Kidney (tissue), 14 donors: Measurements from ENCODE around the gene NCS1. TPM values are rescaled to one million over a fixed set of nuclear protein-coding genes. Genes with fewer than 3 reads are reported as not detected.

Source experiments
- DNase-seq, 5 donors: peaks; one replicate each; pipeline ENCODE4 v3.0.0-alpha.2; 2013 to 2020
- FAIRE-seq: peaks from 2 replicates; lab custom pipeline; 2012; peaks lifted over from hg19 to GRCh38; lab: Jason Lieb, UNC
- H3K27ac ChIP-seq, 2 donors: one replicate each; pipeline ENCODE4 v1.7.0; 2013; ENCODE audit warnings: low read depth in 2 of 2, low read length in 2 of 2, inconsistent platforms in 1 of 2
- H3K27me3 ChIP-seq: one replicate; pipeline ENCODE4 v1.7.1; 2013; ENCODE audit warnings: low read length, inconsistent platforms; ENCODE audit not compliant: control insufficient read depth, insufficient read depth
- H3K36me3 ChIP-seq, 3 donors: one replicate each; pipeline versions ENCODE4 v1.7.0 to v1.7.1; 2013; ENCODE audit warnings: low read length in 3 of 3, control low read depth in 1 of 3, inconsistent platforms in 1 of 3; ENCODE audit not compliant: insufficient read depth in 3 of 3, control insufficient read depth in 2 of 3
- H3K4me1 ChIP-seq, 3 donors: one replicate each; pipeline versions ENCODE4 v1.7.0 to v1.7.1; 2013; ENCODE audit warnings: low read length in 3 of 3, inconsistent platforms in 1 of 3, low read depth in 1 of 3; ENCODE audit not compliant: control insufficient read depth in 2 of 3, insufficient read depth in 2 of 3
- H3K4me3 ChIP-seq, 3 donors: one replicate each; pipeline versions ENCODE4 v1.7.0 to v1.8.1; 2013; ENCODE audit warnings: low read length in 3 of 3, control low read depth in 1 of 3, inconsistent platforms in 1 of 3
- H3K9ac ChIP-seq, 3 donors: one replicate each; pipeline versions ENCODE4 v1.7.0 to v1.7.1; 2013; ENCODE audit warnings: low read length in 3 of 3, control low read depth in 1 of 3, inconsistent platforms in 1 of 3
- H3K9me3 ChIP-seq, 3 donors: one replicate each; pipeline versions ENCODE4 v1.7.0 to v1.7.1; 2013; ENCODE audit warnings: low read length in 3 of 3, control low read depth in 1 of 3, inconsistent platforms in 1 of 3; ENCODE audit not compliant: control insufficient read depth in 2 of 3, insufficient read depth in 1 of 3
- intact Hi-C: fragments of 100-400 bp; cut with DNase I; formaldehyde crosslinking; loops from one replicate; pipeline ENCODE4 v1.11.1; 2022
- polyA plus RNA-seq: library from polyadenylated mRNA; stranded (reverse); fragments of 350-450 nt; fragmentation: Illumina TruSeq; extraction: RNeasy Lipid Tissue Mini Kit (QIAGEN cat#74804); gene quantifications from one replicate; pipeline ENCODE4 v1.2.3, GENCODE V29; 2014; ENCODE audit warnings: low read depth, low replicate concordance; ENCODE audit not compliant: insufficient read depth
- total RNA-seq: library from RNA; stranded (reverse); fragmentation: NEBNext Ultra II Directional; extraction: Animal tissue kit (Norgen Biotek cat#: 25700); gene quantifications from one replicate; pipeline ENCODE4 v1.2.1, GENCODE V29; 2021
- TF ChIP-seq, protein P1 (sequence below): IDR thresholded peaks from 3 replicates; pipeline ENCODE4 v1.5.1; 2012; ENCODE audit warnings: mild to moderate bottlenecking, moderate library complexity, borderline replicate concordance; ENCODE audit not compliant: insufficient read depth; ENCODE audit errors: extremely low read depth
- donor health status: control.
- donor health status: control.
- donor health status: control.
- donor health status: control.
- donor health status: control.
- donor health status: DM: yes; HTN: yes; CAD: no.
- donor health status: Normal renal cell carcinoma (clear cell type).

The NCS1 gene
- total and polyA plus RNA-seq, 2 donors from 2014 or later: 27.7 to 37.4 TPM

GRCh38 chr9:130285271-130285670 lies 113.1 kb downstream of the NCS1 start:
- TF ChIP-seq, protein P1, sequence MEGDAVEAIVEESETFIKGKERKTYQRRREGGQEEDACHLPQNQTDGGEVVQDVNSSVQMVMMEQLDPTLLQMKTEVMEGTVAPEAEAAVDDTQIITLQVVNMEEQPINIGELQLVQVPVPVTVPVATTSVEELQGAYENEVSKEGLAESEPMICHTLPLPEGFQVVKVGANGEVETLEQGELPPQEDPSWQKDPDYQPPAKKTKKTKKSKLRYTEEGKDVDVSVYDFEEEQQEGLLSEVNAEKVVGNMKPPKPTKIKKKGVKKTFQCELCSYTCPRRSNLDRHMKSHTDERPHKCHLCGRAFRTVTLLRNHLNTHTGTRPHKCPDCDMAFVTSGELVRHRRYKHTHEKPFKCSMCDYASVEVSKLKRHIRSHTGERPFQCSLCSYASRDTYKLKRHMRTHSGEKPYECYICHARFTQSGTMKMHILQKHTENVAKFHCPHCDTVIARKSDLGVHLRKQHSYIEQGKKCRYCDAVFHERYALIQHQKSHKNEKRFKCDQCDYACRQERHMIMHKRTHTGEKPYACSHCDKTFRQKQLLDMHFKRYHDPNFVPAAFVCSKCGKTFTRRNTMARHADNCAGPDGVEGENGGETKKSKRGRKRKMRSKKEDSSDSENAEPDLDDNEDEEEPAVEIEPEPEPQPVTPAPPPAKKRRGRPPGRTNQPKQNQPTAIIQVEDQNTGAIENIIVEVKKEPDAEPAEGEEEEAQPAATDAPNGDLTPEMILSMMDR: no peak
- H3K27me3 ChIP-seq: no peaks in the 10 kb centered on the region
- no peak overlapping the region for H3K9ac ChIP-seq
- FAIRE-seq: no peak
- intact Hi-C loops: no loop called here
- H3K4me3 ChIP-seq: no peak overlapping the region
- H3K36me3 ChIP-seq: no peaks in the 10 kb centered on the region
- peaks cover 0 to 2% (median 0%) of the 10 kb centered on the region in 3 donors for H3K4me1 ChIP-seq
- no peaks in the 10 kb centered on the region for H3K9me3 ChIP-seq
- DNase-seq: peak in 1 of 5 donors; percentile 24
- H3K27ac ChIP-seq: no peak overlapping the region

DNA sequence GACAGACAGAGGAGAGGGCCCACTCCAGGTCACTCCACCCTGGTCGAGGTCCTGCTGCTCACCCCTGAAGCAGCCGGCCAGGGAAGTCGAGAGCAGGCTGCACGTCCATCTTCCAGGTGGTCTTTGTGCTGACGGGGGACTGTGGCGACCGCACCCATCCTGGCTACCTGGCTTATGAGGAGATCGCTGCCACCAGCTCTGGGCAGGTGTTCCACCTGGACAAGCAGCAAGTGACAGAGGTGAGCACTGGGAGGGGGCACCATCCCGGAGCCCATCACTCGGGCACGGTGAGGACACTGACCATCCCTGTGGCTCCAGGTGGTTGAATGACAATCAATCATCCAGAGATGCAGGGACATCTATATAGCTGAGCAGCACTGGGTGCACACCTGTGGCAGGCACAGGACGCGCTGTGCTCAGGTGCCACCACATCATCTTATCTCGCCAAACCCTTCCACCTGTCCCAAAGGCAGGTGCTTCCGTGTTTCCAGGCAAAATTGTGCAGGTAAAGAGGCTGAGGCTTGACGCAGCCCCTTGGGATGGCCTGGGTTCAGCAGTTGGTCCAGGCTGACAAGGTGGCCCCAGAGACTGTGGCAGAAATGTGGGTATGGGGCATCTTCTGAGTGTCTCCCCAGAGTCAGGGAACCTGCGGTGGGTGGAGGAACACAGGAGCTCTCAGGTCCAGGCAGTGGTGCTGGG lies 114.0 kb downstream of the NCS1 start:
- Histone ChIP-seq H3K4me3 (no peak overlapping the region), H3K4me1 (peaks cover 0 to 2% (median 0%) of the 10 kb centered on the region in 3 donors), H3K27ac (no peak overlapping the region), H3K9ac (no peak overlapping the region), H3K36me3 (no peaks in the 10 kb centered on the region), H3K9me3 (no peaks in the 10 kb centered on the region), H3K27me3 (no peaks in the 10 kb centered on the region)
- peak in 1 of 5 donors; percentile 24 for DNase-seq
- TF ChIP-seq, protein P1: no peak
- FAIRE-seq: no peak
- intact Hi-C loops: no loop called here

Other genes with a start within 250 kb of the NCS1 start
- 51.7 TPM for gene FNBP1, start 129.2 kb upstream of the NCS1 start, total RNA-seq
- gene FNBP1, start 129.2 kb upstream of the NCS1 start, polyA plus RNA-seq: 9.7 TPM
- gene GPR107, start 118.5 kb upstream of the NCS1 start, total RNA-seq: 45.6 TPM
- 18.0 TPM for gene GPR107, start 118.5 kb upstream of the NCS1 start, polyA plus RNA-seq
- 8.6 TPM for gene HMCN2, start 93.4 kb downstream of the NCS1 start, total RNA-seq
- gene HMCN2, start 93.4 kb downstream of the NCS1 start, polyA plus RNA-seq: 0.99 TPM